Hematopoietic multipotent progenitor cell treated with erythropoietin and hydrocortisone succinate and interleukin-3 and kit ligand, for 8 days (in vitro differentiated cells): ENCODE data around the gene ATP11A.

Experiments
- DNase-seq: peaks from one replicate; pipeline ENCODE4 v3.0.0-alpha.2; 2015

The ATP11A gene

DNA sequence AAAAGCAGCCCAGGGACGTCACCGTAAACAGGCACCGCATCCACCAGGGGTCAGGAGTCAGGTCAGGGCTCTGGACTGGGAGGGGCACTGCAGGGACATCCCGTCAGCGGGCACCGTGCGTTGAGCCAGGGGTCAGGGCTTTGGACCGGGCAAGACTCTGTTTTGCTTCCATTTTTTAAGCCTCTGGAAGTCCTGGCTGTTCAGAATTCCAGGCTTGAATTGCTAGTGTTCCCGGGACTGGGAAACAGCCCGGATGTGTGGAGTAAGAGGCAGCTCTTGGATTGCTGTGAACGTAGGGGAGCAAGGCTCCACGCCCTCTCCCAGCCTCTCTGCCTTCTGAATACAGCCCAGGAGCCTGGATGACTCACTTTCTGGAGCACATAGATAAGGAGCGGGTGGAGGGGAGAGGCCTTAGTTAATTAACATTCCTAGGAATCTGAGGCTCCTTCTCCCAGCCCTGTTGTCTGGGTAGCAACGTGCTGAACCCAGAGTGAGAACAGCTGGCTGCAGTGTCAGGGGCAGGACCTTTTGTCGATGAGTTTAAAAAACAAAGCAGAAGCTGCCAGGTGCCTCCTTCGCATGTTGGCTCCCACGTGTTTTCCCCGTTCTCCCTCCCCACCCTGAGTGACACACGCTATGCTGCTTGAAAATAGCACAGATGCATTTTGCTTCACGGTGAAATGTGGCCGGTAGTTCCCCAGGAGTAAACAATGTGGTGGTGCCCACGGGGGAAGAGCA is 21.9 kb downstream of the ATP11A start:
- DNase-seq: peak; percentile 96

- DNase-seq: no peak
Measured at GRCh38 chr13:112712451-112713207, 22.8 kb downstream of the ATP11A start.

GRCh38 chr13:112713517-112714253 is 23.8 kb downstream of the ATP11A start:
- DNase-seq: peak; percentile 60

DNA sequence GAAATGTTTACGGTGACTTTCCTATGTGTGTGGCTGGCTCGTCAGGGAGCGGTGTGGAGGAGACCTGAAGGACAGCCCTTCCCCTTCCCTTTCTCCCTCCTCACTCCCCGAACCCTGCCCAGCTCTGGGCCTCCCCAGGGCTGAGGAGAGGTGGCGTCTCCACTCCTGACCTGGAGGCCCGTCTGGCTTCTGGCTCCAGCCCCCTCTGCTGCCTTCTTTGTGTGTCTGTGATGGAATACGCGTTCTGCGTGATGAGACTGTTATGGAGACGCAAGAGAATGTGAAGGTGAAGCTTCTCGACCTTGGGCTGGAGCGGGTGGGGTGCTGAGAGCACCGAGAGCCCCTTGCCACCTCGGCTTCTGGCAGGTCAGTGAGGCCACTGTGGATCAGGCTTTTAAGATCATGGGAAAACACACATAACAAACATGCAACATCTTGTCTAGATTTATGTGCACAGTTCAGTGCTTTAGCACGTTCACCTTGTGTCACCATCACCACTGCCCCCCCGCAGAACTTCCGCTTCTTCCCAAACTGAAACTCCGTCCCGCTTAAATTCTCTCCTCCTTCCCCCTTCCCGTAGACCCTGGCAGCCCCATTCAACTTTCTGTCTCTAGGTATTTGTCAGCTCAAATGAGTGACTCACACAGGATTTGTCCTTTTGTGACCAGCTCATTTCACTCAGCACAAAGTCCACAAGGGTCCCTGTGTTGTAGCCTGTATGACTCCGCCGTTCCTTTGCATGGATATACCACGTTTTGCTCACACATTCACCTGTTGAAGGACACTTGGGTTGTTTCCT is 24.7 kb downstream of the ATP11A start:
- DNase-seq: no peak

GRCh38 chr13:112715210-112715609 is 25.4 kb downstream of the ATP11A start:
- no peak for DNase-seq

DNA sequence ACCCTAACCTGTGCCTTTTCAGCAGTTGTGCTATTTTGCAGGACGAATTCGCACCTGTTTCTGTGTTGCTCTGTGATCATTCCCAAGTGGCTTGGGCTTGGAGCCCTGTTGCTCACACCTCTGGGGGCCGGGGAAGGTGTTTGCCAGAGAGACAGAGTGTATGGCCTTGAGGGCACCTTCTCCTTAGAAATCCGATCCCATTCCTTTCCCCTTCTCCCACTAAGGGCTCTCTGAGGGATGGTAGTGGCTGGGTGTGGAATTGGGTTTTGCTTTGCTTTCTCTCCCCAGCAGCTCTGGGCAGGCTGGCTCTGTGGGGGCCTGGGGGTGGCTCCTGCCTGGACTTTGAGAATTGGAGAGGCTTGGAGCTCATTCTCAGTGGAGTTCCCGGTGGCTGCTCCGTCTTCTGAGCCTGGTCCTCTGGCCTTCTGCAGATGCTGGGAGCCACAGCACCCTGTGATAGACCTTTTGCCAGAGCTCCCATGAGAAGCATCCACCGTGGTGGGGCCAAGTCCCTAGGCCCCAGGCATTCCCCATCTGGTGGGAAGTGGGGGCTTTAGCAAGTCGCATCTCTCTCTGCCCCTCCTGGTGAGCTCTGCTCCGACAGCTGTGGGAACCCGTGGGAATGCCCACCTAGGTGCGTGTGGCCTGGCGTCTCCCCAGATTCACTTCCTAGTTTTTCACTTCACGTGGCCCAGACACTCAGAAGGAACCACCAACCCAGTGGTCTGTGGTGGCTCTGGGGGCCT is 26.1 kb downstream of the ATP11A start:
- DNase-seq: no peak

GRCh38 chr13:112716461-112716820 is 26.6 kb downstream of the ATP11A start:
- no peak for DNase-seq

GRCh38 chr13:112716841-112717520 is 27.1 kb downstream of the ATP11A start:
- no peak for DNase-seq

- DNase-seq: no peak
Measured at GRCh38 chr13:112718318-112718717, 28.5 kb downstream of the ATP11A start.

DNA sequence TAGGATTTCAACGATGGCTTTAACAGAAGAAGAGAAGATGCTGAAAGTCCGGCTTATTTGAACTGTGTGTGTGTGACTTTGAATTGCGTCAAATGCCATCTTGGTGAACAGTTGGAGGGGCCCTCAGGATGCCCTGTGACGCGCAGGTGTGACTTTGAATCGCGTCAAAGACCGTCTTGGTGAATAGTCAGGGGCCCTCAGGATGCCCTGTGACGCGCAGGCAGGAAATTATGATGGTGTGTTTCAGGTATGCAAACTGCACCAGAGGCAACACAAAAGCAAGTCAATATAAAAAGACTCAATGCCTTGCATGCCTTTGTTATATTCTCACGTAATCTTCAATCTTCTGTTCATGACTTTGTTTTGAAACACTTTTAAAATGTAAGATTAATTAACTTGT is 29.2 kb downstream of the ATP11A start:
- no peak for DNase-seq

DNA sequence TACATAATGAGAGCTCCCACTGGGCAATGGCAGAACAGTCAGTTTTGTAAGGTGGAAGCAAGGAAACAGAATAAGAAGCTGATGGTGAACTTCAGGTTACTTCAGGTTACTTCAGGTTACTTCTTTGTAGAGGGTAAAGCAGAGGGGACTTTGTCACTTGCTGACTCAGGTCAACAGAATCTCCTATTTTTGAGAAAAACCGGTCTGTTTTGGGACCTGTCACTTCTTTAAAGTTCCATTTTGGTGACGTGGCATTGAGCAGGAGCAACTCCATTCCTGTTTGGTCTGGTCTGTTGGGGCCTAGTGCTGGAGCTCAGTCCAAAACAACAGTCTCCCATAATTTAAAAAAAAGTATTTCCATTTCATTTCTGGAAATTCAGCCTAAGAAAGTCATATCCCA is 29.7 kb downstream of the ATP11A start:
- no peak for DNase-seq

DNA sequence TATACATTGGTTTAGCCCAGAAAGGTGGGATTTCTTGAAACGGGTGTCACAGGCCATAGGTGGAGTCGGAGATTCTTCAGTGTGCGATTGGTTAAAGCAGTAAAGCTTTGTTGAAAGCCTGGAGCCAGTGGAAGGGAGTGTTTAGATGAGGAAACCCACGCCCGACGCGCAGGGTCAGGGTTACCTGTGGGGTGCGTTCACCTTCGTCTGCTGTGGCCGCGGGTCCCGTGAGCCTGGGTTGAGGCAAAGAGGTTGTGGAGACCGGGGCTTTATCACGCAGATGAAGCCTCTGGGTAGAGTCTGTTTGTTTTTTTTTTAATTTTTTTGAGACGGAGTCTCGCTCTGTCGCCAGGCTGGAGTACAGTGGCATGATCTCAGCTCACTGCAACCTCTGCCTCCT is 30.4 kb downstream of the ATP11A start:
- no peak for DNase-seq

DNA sequence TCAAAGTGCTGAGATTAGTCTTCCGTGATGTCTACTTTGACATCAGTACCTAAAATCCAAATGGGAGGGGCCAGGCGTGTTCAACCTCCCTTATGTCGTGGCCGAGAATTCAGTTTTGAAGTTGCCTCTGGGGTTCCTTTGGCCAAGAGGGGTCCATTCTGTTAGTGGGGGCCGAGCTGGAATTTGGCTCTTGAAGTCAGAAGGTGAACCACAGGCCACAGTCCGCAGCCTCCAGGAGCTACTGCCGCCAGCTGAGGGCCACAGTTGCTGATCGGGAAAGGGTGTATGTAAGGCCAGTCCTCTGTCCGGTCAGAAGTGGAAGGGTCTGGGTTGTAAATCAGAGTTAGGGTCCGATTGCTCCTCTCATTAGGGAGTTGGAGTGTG is 31.0 kb downstream of the ATP11A start:
- DNase-seq: no peak

DNA sequence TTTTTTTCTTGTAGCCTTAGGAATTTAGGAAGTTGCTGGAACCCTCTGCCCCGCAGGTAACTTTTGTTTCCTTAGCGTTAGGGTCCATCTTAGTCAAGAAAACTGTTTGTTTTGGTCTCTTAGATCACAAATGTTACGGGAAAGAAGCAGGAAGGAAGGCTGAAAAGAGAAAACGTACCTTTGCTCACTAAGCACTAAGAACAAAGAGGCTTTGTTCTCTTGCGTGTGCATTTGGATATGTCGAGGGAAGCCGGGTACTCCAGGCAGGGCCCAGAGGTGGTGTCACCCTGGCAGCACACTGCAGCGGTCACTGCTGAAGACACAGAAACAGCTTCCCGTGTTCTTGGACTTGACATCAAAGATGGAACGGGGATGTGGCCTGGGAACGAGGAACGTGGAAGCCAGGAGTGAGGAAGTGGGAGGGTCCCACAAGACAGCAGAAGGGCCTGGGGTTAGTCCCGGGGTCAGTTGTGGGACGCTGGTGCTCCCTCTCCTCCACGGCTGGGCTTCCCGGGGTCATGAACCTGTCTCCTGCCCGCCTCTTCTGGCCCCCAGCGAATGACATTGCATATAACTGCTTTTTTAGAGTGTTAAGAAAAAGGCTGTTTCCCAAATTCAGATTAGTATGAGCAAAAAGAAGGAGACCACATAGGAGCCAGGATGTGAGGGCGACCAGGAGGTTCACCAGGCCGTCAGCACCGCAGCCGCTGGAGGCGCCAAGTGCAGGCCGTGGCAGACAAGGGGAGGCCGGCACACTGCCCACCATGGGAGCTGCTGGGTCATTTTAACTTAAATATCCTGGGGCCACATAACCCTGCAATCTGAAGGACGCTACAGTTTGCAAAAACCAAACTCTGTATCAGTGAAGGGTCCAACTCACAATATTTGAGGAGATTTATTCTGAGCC is 31.6 kb downstream of the ATP11A start:
- DNase-seq: no peak

GRCh38 chr13:112722433-112723263 is 32.8 kb downstream of the ATP11A start:
- DNase-seq: peak; percentile 88

DNA sequence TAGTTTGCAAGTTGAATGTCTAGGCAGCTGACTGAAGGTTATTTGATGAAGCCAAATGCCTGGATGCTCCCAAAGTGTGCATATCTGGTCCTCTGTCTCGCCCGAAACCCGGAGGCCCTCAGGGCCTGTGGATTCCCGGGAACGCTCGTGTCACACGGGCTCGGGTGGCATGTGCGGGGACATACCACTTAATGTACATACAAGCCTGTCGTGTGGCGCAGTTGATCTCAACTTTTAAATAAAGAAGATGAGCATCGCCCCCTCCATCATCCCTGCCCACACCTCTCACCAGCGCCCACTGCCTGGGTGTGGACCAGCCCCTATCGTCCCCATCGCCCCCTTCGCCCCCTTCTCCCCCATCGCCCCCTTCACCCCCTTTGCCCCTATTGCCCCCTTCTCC is 33.9 kb downstream of the ATP11A start:
- no peak for DNase-seq

DNA sequence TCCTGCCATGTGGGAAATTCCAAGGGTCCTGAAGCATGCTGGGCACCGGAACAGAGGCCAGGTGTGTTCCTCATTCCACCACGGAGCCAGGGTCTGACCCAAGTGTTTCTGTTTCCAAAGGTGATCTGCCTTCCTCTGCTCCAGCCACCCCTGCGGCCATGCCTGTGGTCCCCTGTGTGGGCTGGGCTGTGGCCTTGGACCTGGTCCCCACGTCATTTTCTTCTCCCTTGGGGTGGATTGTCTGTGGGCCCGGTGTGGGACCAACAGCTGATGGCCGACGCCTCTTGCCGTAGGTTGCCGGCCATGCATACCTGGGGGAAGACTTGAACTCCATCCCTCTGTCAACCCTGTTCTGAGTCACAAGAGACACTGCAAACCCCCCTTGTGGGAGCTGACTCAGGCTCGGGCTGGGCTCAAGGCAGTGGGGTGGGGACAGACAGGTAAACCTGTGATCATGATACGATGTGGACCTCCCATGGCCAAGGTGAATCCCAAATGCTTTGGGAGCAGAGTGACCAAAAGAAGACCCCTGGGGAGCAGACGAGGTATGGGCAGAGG is 35.0 kb downstream of the ATP11A start:
- DNase-seq: no peak

DNA sequence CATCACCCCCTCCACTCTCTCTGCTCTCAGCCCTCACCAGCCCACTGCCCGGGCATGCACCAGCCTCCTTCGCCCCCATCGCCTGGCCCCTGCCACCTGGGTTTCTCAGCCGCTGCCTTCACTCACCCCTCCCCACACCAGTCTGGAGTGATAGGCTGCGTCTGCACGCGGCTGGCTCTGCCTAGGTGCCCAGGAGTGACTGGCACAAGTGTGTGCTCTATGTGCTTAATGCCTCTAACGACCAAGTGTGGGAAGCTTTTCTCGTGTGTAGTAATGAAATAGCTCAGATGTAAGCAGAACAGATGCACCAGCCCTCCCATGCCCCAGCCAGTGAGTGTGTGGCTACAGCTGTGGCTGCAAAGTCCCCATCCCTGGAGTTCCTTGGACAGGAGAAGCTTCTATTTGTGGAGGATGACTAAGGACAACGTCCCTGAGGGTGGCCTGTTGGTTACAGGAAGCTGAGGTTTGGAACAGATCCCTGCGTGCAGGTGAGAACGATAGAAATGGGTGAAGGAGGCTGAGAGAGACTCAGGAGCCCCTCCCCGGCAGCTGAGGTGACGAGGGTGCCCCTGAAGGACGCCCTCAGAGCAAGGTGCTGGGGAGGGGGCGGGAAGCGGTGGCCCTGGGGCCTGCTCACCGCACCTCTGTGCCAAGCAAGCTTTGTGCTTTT is 35.6 kb downstream of the ATP11A start:
- DNase-seq: peak; percentile 11
